Fibroblast of skin of right biceps (primary cell): ENCODE data around the gene AGO4.
A peak's percentile ranks its signal among the peaks of the same experiment; 100 is the strongest.
"Not testable (repeated sequence)": the region's sequence is repeated elsewhere in the genome, so short reads cannot be mapped to it uniquely, and the experiment has no call there.

Experiments
- DNase-seq: peaks from one replicate; pipeline ENCODE4 v3.0.0-alpha.2; 2013

Gene AGO4

GRCh38 chr1:35869245-35869950, 61.6 kb downstream of the AGO4 start:
- not testable (repeated sequence) for DNase-seq

DNA sequence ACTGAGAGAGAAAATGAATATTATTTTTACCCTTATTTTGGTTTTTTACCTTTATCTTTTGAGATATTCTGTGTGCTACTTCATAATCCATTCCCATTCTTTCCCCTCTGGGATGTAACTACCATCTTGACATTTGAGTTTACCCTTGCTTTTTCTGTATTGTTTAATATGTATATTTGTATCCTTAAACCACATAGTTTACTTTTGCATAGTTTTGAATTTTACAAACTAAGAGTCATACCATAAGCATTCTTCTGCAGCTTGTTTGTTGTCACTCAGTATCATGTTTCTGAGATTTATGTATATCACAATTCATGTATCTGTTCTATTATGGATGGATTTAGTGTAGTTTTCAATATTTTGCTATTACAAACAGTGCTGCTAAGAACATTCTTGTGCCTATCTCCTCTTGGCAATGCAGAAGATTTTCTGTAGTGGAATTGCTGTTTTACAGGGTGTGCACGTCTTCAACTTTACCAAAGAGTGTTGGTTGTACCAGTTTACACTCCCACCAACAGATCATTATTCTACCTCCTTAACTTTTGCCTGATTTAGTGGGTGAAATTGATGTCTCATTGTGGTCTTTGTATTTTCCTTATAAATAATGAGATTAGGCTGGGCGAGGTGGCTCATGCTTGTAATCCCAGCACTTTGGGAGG, 63.0 kb downstream of the AGO4 start:
- DNase-seq, result no peak

DNA sequence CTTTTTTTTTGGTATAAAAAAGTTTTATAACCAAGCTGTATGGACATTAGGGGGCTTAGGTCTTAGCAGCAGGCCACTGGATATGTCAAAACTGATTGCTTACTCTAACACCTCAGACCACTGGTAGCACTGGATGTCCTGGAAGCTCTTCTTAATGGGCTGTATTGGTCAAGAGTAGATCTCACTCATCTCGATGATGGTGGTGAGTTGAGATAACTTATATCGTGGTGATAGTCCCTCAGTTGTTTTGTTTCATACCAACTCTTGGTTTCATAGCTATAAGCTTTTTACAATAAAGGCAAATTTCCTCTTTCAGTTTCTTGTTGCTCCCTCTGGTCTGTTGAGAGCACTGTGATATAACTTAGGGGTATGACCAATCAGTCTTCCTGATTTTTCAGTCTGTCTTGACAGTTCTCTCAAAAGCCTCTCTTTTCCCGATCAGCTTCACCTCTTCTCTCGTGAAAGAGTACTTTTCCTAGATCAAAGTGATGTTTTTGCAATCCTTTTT, 65.5 kb downstream of the AGO4 start:
- no peak for DNase-seq

GRCh38 chr1:35874115-35874514, 66.3 kb downstream of the AGO4 start:
- DNase-seq, result not testable (repeated sequence)

DNA sequence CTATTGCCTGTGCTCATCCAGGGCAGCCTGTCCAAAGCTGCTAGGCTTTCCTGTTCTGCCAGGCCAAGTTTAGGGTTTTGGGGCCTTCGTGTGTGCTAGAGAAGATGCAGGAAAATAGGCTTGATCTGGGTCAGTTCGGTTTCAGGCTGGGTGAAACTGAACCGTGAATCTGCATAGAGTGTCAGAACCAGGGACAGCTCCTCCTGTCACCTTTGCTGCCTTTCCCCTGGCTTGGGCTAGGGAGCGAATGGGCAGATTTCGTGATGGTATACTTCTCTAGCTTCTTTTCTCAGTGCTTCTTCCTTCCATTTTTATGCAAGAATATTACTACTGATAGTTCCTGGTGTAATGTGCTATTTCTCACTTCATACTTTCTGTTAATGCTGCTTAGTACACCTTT, 69.2 kb downstream of the AGO4 start:
- peak; percentile 23 for DNase-seq

GRCh38 chr1:35881850-35882273, 74.0 kb downstream of the AGO4 start:
- DNase-seq, result no peak

GRCh38 chr1:35882586-35882944, 74.7 kb downstream of the AGO4 start:
- DNase-seq, result no peak

GRCh38 chr1:35882945-35883634, 75.3 kb downstream of the AGO4 start, which contains the start of gene AGO1:
Gene AGO1 (plus strand): TSS chr1:35883209. CDS start chr1:35883422, 213 bp downstream.
- DNase-seq, result peak; percentile 93

- DNase-seq, result peak; percentile 30
Observed at GRCh38 chr1:35883635-35884101, 75.9 kb downstream of the AGO4 start.

DNA sequence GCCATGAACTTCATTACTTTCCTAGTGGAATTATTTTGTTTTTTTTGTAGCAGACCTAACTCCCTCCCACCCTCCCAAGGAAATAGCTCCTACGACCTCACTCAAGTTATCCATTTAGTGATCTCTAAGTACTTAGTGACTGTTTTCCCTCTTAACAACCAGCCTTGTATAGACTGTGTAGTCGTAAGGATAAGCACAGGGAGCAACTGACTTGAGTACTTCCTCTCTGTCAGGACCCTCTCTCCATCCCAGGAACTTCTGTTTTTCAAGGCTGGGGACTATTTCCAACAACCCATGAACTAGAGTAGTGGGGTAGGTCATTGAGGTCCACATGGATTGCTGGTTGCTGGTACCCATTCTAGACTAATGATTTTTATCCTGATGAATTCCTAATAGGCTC, 77.1 kb downstream of the AGO4 start:
- no peak for DNase-seq

GRCh38 chr1:35885961-35886558, 78.2 kb downstream of the AGO4 start:
- peak; percentile 6 for DNase-seq

- DNase-seq, result peak; percentile 8
Observed at GRCh38 chr1:35886577-35887431, 79.0 kb downstream of the AGO4 start.

- DNase-seq, result no peak
Observed at GRCh38 chr1:35887508-35887907, 79.7 kb downstream of the AGO4 start.

DNA sequence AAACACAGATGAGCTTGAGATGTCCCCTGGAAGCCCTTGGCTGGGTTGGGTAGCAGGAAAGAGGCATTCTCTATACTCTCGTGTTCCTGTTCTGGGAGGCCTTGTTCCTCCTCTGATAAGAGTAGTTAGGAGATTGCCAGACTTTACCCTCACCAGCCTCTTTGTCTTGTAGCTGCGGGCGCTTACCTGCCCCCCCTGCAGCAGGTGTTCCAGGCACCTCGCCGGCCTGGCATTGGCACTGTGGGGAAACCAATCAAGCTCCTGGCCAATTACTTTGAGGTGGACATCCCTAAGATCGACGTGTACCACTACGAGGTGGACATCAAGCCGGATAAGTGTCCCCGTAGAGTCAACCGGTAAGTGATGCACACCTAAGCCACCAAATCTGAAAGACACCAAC, 80.4 kb downstream of the AGO4 start:
- DNase-seq, result no peak

GRCh38 chr1:35888981-35889380, 81.2 kb downstream of the AGO4 start:
- DNase-seq, result not testable (repeated sequence)

DNA sequence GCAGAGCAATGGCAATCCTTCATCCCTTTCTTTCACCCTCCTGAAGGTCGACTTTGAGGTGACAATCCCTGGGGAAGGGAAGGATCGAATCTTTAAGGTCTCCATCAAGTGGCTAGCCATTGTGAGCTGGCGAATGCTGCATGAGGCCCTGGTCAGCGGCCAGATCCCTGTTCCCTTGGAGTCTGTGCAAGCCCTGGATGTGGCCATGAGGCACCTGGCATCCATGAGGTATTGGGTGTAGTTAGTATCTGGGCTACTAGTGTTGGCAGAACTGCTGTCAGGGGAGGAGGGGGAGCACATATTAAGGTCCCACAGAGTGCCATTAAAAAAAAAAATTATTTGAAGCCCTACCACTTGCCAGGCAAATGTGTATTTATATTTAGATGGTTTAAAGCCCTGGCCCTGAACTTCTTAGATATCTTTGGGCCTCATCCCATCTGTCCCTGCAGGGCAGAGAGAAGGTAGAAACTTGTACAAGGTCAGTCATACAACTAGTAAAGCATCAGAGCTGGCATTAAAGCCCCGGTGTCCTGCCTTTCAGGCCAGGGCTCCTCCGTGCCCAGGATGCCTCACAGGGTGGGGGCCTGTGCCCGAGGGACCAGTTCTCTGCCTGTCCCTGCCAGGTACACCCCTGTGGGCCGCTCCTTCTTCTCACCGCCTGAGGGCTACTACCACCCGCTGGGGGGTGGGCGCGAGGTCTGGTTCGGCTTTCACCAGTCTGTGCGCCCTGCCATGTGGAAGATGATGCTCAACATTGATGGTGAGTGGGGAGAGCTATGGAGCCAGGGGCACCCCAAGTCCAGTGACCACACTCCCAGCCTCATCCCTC, 85.4 kb downstream of the AGO4 start:
- DNase-seq, result no peak

DNA sequence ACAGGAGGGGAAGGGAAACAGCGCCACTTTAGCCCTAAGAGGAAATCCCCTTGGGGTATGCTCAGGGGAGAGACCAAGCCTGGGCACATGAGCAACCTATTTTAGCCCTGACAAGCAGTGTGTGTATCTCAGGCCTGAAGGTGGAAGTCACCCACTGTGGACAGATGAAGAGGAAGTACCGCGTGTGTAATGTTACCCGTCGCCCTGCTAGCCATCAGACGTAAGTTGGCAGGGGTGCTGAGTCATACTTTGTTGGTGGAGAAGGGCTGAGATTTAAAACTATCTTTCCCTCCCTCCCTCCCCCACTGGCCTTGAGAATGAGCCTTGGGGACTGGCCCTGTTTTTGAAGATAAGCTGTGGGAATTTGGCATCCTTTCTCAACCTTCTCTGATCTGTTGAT, 86.4 kb downstream of the AGO4 start:
- DNase-seq, result peak; percentile 38

- no peak for DNase-seq
Observed at GRCh38 chr1:35894656-35895055, 86.8 kb downstream of the AGO4 start.

GRCh38 chr1:35899941-35900340, 92.1 kb downstream of the AGO4 start:
- DNase-seq, result no peak

DNA sequence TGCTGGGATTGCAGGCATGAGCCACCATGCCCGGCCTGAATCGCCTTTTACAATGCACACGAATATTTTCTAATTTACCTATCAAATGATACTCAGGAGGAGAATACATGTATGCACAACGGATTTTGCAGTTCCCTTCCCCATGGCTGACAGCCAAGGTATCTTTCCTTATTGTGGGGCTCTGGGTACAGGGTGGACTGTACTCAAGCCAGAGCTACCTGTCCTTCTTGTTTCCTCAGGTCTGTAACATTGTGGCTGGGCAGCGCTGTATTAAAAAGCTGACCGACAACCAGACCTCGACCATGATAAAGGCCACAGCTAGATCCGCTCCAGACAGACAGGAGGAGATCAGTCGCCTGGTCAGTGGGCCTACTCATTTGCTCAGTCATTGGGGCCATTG, 93.4 kb downstream of the AGO4 start:
- DNase-seq, result no peak

- no peak for DNase-seq
Observed at GRCh38 chr1:35902671-35903070, 94.9 kb downstream of the AGO4 start.
